Measurements from ENCODE around the gene GPAM.

DNA sequence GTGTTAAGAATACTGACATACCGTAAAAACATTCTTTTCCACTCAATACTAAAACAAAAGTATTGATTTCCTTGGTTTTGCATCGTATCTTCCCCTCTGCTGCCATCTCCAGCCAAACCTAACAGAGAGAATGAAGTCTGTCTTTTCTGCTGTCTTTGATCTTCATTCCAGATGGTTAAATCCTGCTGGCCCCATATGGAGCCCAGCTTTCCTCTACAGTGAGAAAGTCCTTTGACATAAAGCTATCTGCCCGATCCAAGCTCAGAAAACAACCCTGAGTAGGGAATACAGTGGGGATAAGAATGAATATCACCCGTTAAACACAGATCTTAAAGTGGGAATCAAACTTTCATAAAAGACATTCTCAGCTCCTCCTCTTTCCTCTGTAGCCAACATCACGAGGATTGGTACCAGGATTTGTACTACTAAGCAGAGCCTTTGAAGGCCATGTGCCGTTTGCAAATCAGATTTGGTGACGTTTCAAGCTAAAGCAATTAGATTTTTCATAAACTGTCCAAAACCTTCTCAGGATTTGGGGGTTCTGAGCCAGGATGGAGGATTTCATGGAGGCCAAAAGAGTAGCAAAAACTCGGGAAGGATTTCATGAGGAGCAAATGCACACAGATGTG lies 30.8 kb upstream of the GPAM start:
- TF ChIP-seq PPARA (CRISPR knock-in tag; IDR thresholded peaks at IDR 0.05; ENCODE audit: borderline replicate concordance) (no peak), ZNF565 (CRISPR knock-in tag; conservative IDR thresholded peaks at IDR 0.05; ENCODE audit: low read depth) (no peak), TSHZ2 (CRISPR knock-in tag; IDR thresholded peaks at IDR 0.05) (no peak)

All from SK-N-SH treated with all-trans-retinoic acid at 6 μM for 48 hours (cell line).